BE2C (cell line): ENCODE data around the gene LIPC.

Source experiments
- DNase-seq: peaks from one replicate; pipeline ENCODE4 v3.0.0-alpha.2; 2020
- H3K27me3 ChIP-seq: fragments of 250-450 bp; sonication (Bioruptor Pico); 2 replicates; pipeline ENCODE4 v1.5.1; 2020; ENCODE audit warnings: mild to moderate bottlenecking
- H3K36me3 ChIP-seq: fragments of 250-450 bp; sonication (Bioruptor Pico); 2 replicates; pipeline ENCODE4 v1.5.1; 2020; ENCODE audit warnings: mild to moderate bottlenecking
- H3K4me1 ChIP-seq: fragments of 250-450 bp; sonication (Bioruptor Pico); 2 replicates; pipeline ENCODE4 v1.5.1; 2020
- H3K4me3 ChIP-seq: 2 replicates; pipeline ENCODE4 v1.5.1; 2011; ENCODE audit warnings: low read depth, low read length
- H3K9me3 ChIP-seq: fragments of 250-450 bp; sonication (Bioruptor Pico); 2 replicates; pipeline ENCODE4 v1.5.1; 2020
- TF ChIP-seq, protein P1 (sequence below): IDR thresholded peaks from 2 replicates; pipeline ENCODE4 v1.5.1; 2012; ENCODE audit warnings: mild to moderate bottlenecking, low read depth, low read length

The LIPC gene

DNA sequence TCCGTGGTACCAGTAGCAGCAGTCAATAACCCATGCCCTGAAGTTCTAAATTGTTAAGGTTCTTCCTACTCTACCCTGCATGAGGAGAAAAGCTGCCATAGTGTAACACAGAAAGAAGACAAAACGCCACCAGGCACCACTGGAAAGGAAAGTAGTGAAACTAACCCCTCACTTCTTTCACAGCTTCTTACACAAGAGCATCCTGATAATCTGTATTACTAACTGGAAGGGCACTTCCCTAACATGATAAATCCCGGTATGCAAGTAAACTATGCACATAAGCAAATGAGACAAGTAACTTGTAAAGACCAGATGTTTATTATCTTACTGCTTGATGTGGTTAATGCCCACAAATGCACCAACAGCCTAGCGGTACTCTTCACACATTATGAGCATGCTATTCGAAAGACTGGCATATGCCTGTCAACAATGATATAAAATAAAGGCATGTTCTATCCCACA, 176.4 kb downstream of the LIPC start:
- TF ChIP-seq, protein P1, sequence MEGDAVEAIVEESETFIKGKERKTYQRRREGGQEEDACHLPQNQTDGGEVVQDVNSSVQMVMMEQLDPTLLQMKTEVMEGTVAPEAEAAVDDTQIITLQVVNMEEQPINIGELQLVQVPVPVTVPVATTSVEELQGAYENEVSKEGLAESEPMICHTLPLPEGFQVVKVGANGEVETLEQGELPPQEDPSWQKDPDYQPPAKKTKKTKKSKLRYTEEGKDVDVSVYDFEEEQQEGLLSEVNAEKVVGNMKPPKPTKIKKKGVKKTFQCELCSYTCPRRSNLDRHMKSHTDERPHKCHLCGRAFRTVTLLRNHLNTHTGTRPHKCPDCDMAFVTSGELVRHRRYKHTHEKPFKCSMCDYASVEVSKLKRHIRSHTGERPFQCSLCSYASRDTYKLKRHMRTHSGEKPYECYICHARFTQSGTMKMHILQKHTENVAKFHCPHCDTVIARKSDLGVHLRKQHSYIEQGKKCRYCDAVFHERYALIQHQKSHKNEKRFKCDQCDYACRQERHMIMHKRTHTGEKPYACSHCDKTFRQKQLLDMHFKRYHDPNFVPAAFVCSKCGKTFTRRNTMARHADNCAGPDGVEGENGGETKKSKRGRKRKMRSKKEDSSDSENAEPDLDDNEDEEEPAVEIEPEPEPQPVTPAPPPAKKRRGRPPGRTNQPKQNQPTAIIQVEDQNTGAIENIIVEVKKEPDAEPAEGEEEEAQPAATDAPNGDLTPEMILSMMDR: no peak
- Histone ChIP-seq H3K4me3 (no peak overlapping the region), H3K9me3 (no peaks in the 10 kb centered on the region), H3K36me3 (peaks cover 9% of the 10 kb centered on the region), H3K27me3 (no peaks in the 10 kb centered on the region), H3K4me1 (no peaks in the 10 kb centered on the region)
- DNase-seq: no peak

DNA sequence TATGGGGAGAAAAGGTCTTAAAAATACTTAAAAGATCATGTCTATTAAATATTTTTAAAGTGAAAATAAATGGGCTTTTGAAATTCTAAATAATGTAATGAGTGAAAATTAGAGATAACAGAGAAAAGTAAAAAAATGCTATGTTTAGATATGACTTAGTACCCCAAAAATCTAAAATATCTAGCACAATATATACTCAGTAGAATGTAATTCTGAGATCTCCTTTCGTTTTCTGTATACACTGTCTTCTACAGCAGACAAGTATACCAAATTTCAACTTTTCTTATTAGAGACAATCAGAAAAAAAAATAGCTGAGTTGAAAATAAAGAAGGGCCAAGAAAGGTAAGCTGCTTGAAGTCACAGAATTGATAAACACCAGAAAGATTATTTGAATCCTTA, 176.9 kb downstream of the LIPC start:
- TF ChIP-seq, protein P1: no peak
- H3K4me3 ChIP-seq: no peak overlapping the region
- no peaks in the 10 kb centered on the region for H3K4me1 ChIP-seq
- no peaks in the 10 kb centered on the region for H3K27me3 ChIP-seq
- H3K36me3 ChIP-seq: peaks cover 9% of the 10 kb centered on the region
- no peak for DNase-seq
- H3K9me3 ChIP-seq: no peaks in the 10 kb centered on the region

DNA sequence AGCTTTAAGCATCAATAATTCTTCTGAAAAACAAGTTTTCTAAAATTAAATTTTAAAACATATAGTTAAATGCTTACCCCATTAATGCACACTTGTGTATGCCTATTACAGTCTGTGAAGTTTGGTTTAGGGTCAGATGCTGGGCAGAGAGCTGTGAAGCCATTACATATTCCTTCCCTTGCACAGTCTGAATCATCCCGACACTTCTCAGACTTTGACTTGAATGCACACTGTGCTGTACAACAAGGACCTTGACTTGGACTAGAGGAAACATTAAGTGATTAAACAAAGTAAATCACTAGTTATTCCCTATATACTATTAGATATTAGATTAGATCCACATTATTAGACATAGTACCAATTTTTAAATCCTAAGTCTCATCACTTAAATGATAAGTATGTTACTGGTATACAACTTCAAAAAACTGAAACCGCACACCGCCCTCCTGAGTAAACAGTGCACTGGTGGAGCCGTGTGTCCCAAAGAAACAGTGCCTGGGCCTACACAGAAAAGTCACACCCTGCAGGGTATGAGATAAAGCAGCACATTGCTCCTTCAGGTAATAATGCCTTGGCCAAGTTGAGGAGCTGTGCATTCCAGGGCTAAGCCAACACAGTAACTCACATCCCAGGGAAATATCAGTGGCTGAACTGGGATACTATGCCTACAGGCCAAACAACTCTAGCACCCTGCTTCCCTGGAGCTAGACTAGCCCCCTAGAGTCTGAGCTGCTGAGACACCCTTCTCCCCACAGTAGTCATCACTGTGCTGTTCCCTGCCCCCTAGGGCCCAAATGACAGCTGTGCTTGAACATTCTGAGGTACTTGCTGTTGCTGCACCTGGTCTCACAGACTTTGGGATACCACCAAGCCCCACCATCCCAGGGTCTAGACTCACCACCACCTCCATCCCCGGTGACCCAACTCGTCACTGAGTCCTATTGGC, 180.2 kb downstream of the LIPC start:
- 0 out of 2 replicates have a peak, but pooled peaks cover 3% of the 10 kb centered on the region for H3K9me3 ChIP-seq
- no peaks in the 10 kb centered on the region for H3K4me1 ChIP-seq
- TF ChIP-seq, protein P1: no peak
- DNase-seq: no peak
- H3K4me3 ChIP-seq: no peak overlapping the region
- H3K27me3 ChIP-seq: no peaks in the 10 kb centered on the region
- peaks cover 13% of the 10 kb centered on the region for H3K36me3 ChIP-seq

DNA sequence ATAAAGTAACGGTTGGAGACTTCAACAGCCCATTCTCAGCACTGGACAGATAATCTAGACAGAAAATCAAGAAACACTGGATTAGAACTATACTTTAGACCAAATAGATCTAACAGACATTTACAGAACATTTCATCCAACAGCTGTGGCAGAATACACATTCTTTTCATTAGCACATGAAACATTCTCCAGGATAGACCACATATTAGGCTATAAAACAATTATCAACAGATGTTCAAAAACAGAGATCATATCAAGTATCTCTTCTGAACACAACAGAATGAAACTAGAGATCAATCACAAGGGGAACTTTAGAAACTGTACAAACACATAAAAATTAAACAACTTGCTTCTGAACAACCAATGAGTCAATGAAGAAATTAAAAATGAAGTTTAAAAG, 184.4 kb downstream of the LIPC start:
- no peak for DNase-seq
- Histone ChIP-seq H3K36me3 (0 out of 2 replicates have a peak, but pooled peaks cover 4% of the 10 kb centered on the region), H3K4me3 (no peak overlapping the region), H3K4me1 (no peaks in the 10 kb centered on the region), H3K27me3 (no peaks in the 10 kb centered on the region), H3K9me3 (0 out of 2 replicates have a peak, but pooled peaks cover 3% of the 10 kb centered on the region)
- TF ChIP-seq, protein P1: no peak
